HG03025 (cell line): ENCODE data around the gene ARNT2.

ENCODE experiments used
- ATAC-seq: cut with Tn5 transposase; IDR thresholded peaks from one replicate; pipeline ENCODE4 v1.9.1; 2021; ENCODE audit warnings: mild to moderate bottlenecking, moderate library complexity; ENCODE audit not compliant: unreplicated experiment, low FRiP score

The ARNT2 gene

GRCh38 chr15:80487839-80488390 is 83.7 kb downstream of the ARNT2 start:
- ATAC-seq, result no peak

GRCh38 chr15:80489030-80489594 is 84.9 kb downstream of the ARNT2 start:
- ATAC-seq, result no peak

GRCh38 chr15:80490431-80490990 is 86.3 kb downstream of the ARNT2 start:
- no peak for ATAC-seq

GRCh38 chr15:80491163-80491847 is 87.1 kb downstream of the ARNT2 start:
- ATAC-seq, result no peak

- no peak for ATAC-seq
Measured at GRCh38 chr15:80492409-80492808, 88.2 kb downstream of the ARNT2 start.

- no peak for ATAC-seq
Measured at GRCh38 chr15:80492874-80493273, 88.7 kb downstream of the ARNT2 start.

GRCh38 chr15:80494351-80494751 is 90.2 kb downstream of the ARNT2 start:
- no peak for ATAC-seq

GRCh38 chr15:80494756-80495155 is 90.6 kb downstream of the ARNT2 start:
- no peak for ATAC-seq

GRCh38 chr15:80495401-80495942 is 91.3 kb downstream of the ARNT2 start:
- ATAC-seq, result no peak

- ATAC-seq, result no peak
Measured at GRCh38 chr15:80496096-80496495, 91.9 kb downstream of the ARNT2 start.

- no peak for ATAC-seq
Measured at GRCh38 chr15:80497221-80497620, 93.0 kb downstream of the ARNT2 start.

GRCh38 chr15:80498652-80499051 is 94.5 kb downstream of the ARNT2 start:
- no peak for ATAC-seq

- no peak for ATAC-seq
Measured at GRCh38 chr15:80500021-80500420, 95.8 kb downstream of the ARNT2 start.

GRCh38 chr15:80501476-80501875 is 97.3 kb downstream of the ARNT2 start:
- ATAC-seq, result no peak

GRCh38 chr15:80502782-80503181 is 98.6 kb downstream of the ARNT2 start:
- ATAC-seq, result no peak

- no peak for ATAC-seq
Measured at GRCh38 chr15:80503319-80503952, 99.3 kb downstream of the ARNT2 start.

- ATAC-seq, result no peak
Measured at GRCh38 chr15:80504931-80505330, 100.7 kb downstream of the ARNT2 start.

- no peak for ATAC-seq
Measured at GRCh38 chr15:80506286-80506893, 102.2 kb downstream of the ARNT2 start.

- ATAC-seq, result no peak
Measured at GRCh38 chr15:80507131-80507530, 102.9 kb downstream of the ARNT2 start.

- no peak for ATAC-seq
Measured at GRCh38 chr15:80507638-80508316, 103.6 kb downstream of the ARNT2 start.
